Pancreas (tissue), 10 donors: ENCODE data around the gene CDK6. TPM values are rescaled to one million over a fixed set of nuclear protein-coding genes. Genes with fewer than 3 reads are reported as not detected.

Experiments
- ATAC-seq, 4 donors: fragments of 200-7000 bp; cut with Tn5 transposase; one replicate each; pipeline versions ENCODE4 v1.8.0 to v1.9.1; 2020; ENCODE audit warnings: mild to moderate bottlenecking in 4 of 4, moderate library complexity in 4 of 4
- DNase-seq, 6 donors: peaks; one replicate each; pipeline ENCODE4 v3.0.0-alpha.2; 2020
- FAIRE-seq: peaks from 2 replicates; lab custom pipeline; 2012; peaks lifted over from hg19 to GRCh38; lab: Jason Lieb, UNC
- H3K27ac ChIP-seq, 4 donors: fragments of 200-600 bp; sonication (generic); 1 replicate in 3 of 4; 2 replicates in 1 of 4; pipeline versions ENCODE4 v1.5.0 to v1.8.0; 2020
- H3K27me3 ChIP-seq, 4 donors: fragments of 200-600 bp; one replicate each; pipeline ENCODE4 v1.8.0; 2021
- H3K36me3 ChIP-seq, 3 donors: fragments of 200-600 bp; sonication (generic) in 1 of 3; one replicate each; pipeline versions ENCODE4 v1.5.0 to v1.8.0; 2020 to 2021
- H3K4me1 ChIP-seq, 3 donors: fragments of 200-600 bp; one replicate each; pipeline ENCODE4 v1.8.0; 2021
- H3K4me3 ChIP-seq, 4 donors: fragments of 200-600 bp; sonication (generic) in 2 of 4; one replicate each; pipeline versions ENCODE4 v1.5.0 to v1.8.0; 2020 to 2021
- H3K9me3 ChIP-seq, 4 donors: fragments of 200-600 bp; one replicate each; pipeline ENCODE4 v1.8.0; 2021
- WGBS, 2 donors: extraction: QIAGEN DNeasy Blood & Tissue Kit; methylation state at CpG; one replicate each; pipeline ENCODE4 v1.1.7; 2013; 5-methylcytosine and 5-hydroxymethylcytosine counted together
- intact Hi-C, 3 donors: fragments of 100-400 bp; cut with DNase I; formaldehyde crosslinking; loops; one replicate each; pipeline versions ENCODE4 v1.11.1 to v1.14.2; 2022
- polyA plus RNA-seq, 2 donors: library from polyadenylated mRNA; stranded (reverse); fragments of 200-250 nt; gene quantifications; one replicate each; pipeline ENCODE4 v1.2.3, GENCODE V29; 2013
- total RNA-seq, 6 donors: library from RNA; stranded (reverse); fragmentation: NEBNext Ultra II Directional in 4 of 6; extraction: Animal tissue kit (Norgen Biotek cat#: 25700) in 4 of 6; gene quantifications; one replicate each; pipeline versions ENCODE4 v1.2.1 to v1.2.4, GENCODE V29; 2021 to 2023
- TF ChIP-seq, protein P1 (sequence below), 4 donors: fragments of 200-600 bp; sonication (generic) in 3 of 4; IDR thresholded peaks; one replicate each; pipeline versions ENCODE4 v1.5.0 to v1.8.0; 2021; ENCODE audit warnings: antibody characterized with exemption in 4 of 4
- donor health status: healthy with polysubstance abuse.
- donor health status: DM: no; HTN: no; CAD: no; lungs with moderate emphysema.
- donor health status: DM: no; HTN: no; CAD: no.
- donor health status: control.
- donor health status: control.
- donor health status: Bipolar disorder and iron deficiency.
- donor health status: DM: yes; HTN: yes; CAD: no.
- donor health status: DM: no; HTN: no; CAD: no.
- donor health status: DM: no; HTN: no; CAD: no.
- donor health status: DM: yes; HTN: yes; CAD: no.

CDK6 gene
- total and polyA plus RNA-seq, 8 donors, result 2.4 to 33.4 (median 18.7) TPM

DNA sequence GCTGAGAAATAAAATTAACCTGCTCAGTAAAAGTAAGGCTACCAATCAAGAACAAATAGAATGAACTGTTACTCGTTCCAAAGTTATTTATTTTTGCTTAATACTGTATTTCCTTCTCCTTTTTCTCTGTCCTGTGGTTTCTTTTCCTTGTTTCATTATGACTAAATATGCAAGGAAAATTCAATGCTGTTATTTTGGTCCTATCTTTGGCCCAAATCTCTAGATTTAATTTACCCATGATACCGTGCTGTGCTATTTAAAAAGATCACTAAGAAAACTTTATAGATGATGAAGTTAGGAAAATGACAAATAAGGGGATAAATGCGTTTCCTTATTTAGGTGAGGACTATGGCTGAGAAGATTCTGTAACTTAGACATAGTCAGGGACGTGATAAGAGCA is 200.8 kb downstream of the CDK6 start:
- DNase-seq (no peak), ATAC-seq (no peak), FAIRE-seq (no peak)
- 65 to 69% methylated on average over 4 of the region's 4 CpGs for WGBS, 2 donors
- TF ChIP-seq, protein P1, sequence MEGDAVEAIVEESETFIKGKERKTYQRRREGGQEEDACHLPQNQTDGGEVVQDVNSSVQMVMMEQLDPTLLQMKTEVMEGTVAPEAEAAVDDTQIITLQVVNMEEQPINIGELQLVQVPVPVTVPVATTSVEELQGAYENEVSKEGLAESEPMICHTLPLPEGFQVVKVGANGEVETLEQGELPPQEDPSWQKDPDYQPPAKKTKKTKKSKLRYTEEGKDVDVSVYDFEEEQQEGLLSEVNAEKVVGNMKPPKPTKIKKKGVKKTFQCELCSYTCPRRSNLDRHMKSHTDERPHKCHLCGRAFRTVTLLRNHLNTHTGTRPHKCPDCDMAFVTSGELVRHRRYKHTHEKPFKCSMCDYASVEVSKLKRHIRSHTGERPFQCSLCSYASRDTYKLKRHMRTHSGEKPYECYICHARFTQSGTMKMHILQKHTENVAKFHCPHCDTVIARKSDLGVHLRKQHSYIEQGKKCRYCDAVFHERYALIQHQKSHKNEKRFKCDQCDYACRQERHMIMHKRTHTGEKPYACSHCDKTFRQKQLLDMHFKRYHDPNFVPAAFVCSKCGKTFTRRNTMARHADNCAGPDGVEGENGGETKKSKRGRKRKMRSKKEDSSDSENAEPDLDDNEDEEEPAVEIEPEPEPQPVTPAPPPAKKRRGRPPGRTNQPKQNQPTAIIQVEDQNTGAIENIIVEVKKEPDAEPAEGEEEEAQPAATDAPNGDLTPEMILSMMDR (IDR thresholded peaks at IDR 0.05), result no peak
- Histone ChIP-seq H3K36me3 (no peaks in the 10 kb centered on the region), H3K27me3 (no peaks in the 10 kb centered on the region), H3K9me3 (no peaks in the 10 kb centered on the region), H3K27ac (peak overlapping the region in 1 of 4 donors; percentile 56), H3K4me1 (peaks cover 0 to 42% (median 11%) of the 10 kb centered on the region in 3 donors), H3K4me3 (no peak overlapping the region)
- intact Hi-C loops, result no loop called here

DNA sequence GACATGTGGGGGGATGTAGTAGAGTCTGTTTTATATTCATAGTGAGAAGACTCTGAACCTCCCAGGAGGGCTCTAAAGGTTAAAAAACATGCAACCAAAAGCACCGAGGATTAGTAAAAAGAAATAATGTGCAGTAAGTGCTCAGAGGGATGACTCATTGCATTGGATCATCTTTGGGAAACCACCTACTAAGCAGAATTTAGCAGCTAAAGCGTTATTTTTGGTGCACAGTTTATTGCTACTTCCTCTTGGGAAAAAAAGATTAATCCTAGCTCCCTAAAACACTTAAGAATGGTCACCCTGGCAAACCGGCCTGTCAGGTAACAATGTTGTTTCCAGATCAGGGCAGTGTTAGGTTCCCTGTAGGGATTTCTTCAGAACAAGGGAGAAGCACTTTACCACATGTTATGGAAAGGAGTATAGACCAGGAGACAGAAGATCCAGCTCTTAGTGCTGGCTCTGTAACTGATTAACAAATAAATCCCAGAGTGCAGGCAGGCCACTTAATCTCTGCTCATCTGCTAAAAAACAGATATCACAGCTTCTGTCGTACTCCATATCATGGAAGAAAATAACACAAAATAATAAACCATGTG is 201.4 kb downstream of the CDK6 start:
- Histone ChIP-seq H3K4me3 (no peak overlapping the region), H3K36me3 (no peaks in the 10 kb centered on the region), H3K27ac (peak overlapping the region in 1 of 4 donors; percentile 56), H3K27me3 (no peaks in the 10 kb centered on the region), H3K4me1 (peaks cover 0 to 42% (median 11%) of the 10 kb centered on the region in 3 donors), H3K9me3 (no peaks in the 10 kb centered on the region)
- FAIRE-seq (no peak), DNase-seq (no peak), ATAC-seq (peak in 3 of 4 donors; percentile 44 to 77 (median 65))
- intact Hi-C loops, result no loop called here
- 49 to 53% methylated on average over 4 of the region's 4 CpGs for WGBS, 2 donors
- TF ChIP-seq, protein P1 (IDR thresholded peaks at IDR 0.05), result no peak

DNA sequence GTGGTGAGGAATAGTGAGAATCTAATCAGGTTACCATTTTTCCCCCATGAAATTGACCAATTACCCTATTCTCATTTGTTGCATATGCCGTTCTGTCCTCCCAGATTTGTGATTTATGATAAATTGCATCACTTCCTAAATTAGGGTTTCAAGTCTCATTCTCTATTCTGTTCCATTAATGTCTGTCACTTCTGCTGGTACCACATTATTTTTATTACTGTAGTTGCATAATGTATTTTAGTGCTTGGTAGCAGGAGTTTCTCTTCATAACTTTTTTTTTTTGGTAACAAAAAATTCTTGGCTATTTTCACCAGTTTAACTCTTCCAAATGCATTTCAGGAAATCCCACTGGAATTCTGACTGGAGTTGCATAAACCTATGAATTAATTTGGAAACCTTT is 202.2 kb downstream of the CDK6 start:
- Histone ChIP-seq H3K27me3 (no peaks in the 10 kb centered on the region), H3K27ac (peak overlapping the region in 2 of 4 donors; percentile 27 to 56), H3K9me3 (no peaks in the 10 kb centered on the region), H3K36me3 (no peaks in the 10 kb centered on the region), H3K4me3 (no peak overlapping the region), H3K4me1 (peaks cover 0 to 42% (median 11%) of the 10 kb centered on the region in 3 donors)
- intact Hi-C loops, result no loop called here
- FAIRE-seq, result no peak
- peak in 1 of 4 donors; percentile 13 for ATAC-seq
- no peak for DNase-seq
- TF ChIP-seq, protein P1 (IDR thresholded peaks at IDR 0.05), result no peak
- 65 to 70% methylated on average over 1 of the region's 1 CpG for WGBS, 2 donors

DNA sequence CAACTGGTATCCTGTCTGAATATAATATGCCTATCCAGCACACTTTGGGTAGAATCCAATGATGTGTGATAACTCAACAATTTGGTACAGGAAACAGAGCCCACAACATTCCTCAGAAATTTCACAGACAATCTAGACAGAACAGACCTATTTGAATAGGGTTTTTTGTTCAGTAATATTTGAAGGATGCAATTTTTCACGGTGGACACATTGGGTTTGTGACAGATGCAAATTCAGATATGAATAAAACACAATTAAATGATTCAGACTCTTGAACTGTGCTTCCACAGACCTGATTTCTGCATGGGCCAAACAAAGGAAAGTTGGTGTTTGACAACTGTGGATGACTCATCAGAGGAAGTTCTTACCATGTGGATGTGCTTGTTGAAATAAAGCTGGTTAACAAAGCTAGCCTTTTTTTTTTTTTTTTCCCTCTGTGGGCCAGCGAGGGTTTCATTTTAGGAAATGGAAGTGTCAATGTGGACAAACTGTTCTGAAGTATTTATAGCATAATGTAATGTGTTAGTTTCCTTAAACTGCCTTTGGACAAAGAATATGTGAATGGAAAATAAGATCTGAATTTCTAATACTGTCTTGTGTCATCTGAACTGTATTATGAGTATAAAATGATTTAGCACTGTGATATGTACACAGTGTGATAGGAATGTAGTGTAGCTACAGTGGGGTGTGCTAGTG is 203.0 kb downstream of the CDK6 start:
- H3K9me3 ChIP-seq, result no peaks in the 10 kb centered on the region
- TF ChIP-seq, protein P1 (IDR thresholded peaks at IDR 0.05), result no peak
- intact Hi-C loops, result no loop called here
- no peaks in the 10 kb centered on the region for H3K36me3 ChIP-seq
- H3K27me3 ChIP-seq, result no peaks in the 10 kb centered on the region
- H3K27ac ChIP-seq, result peak overlapping the region in 2 of 4 donors; percentile 27 to 56
- no peak overlapping the region for H3K4me3 ChIP-seq
- WGBS, 2 donors, result 39 to 49% methylated on average over 2 of the region's 2 CpGs
- ATAC-seq (peak; percentile 66 to 89 (median 86)), DNase-seq (peak in 1 of 6 donors; percentile 15), FAIRE-seq (peak; percentile 95)
- H3K4me1 ChIP-seq, result peaks cover 0 to 42% (median 11%) of the 10 kb centered on the region in 3 donors

DNA sequence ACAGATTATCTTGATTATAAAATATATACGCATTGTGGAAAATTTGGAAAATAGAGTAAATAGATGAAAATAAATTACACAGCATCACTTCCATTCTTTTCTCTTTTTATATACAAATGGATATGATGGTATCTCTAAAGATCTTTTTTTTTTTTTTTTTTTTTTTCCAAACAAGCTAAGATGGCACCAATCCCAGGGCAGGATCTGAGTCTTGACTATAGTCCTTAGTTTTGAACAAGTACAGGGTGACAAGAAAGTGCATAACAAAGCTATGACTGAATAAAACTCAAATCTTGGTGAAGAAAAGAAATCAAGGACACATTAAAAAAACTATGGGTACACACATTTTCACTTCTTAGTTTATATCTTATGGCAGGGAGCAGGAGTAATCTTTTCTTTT is 203.6 kb downstream of the CDK6 start:
- peaks cover 0 to 42% (median 11%) of the 10 kb centered on the region in 3 donors for H3K4me1 ChIP-seq
- FAIRE-seq (no peak), ATAC-seq (no peak), DNase-seq (no peak)
- TF ChIP-seq, protein P1 (IDR thresholded peaks at IDR 0.05), result no peak
- intact Hi-C loops, result no loop called here
- no peaks in the 10 kb centered on the region for H3K9me3 ChIP-seq
- no peak overlapping the region for H3K4me3 ChIP-seq
- no peaks in the 10 kb centered on the region for H3K36me3 ChIP-seq
- peak overlapping the region in 2 of 4 donors; percentile 27 to 56 for H3K27ac ChIP-seq
- H3K27me3 ChIP-seq, result no peaks in the 10 kb centered on the region
- 96 to 100% methylated on average over 1 of the region's 1 CpG for WGBS, 2 donors
